A204.1 (cell line): Measurements from ENCODE around the gene LRPAP1.
"Not testable (repeated sequence)": the region's sequence is repeated elsewhere in the genome, so short reads cannot be mapped to it uniquely, and the experiment has no call there.

Experiments
- FAIRE-seq: peaks from 2 replicates; lab custom pipeline; 2012; peaks lifted over from hg19 to GRCh38; lab: Jason Lieb, UNC

The LRPAP1 gene

DNA sequence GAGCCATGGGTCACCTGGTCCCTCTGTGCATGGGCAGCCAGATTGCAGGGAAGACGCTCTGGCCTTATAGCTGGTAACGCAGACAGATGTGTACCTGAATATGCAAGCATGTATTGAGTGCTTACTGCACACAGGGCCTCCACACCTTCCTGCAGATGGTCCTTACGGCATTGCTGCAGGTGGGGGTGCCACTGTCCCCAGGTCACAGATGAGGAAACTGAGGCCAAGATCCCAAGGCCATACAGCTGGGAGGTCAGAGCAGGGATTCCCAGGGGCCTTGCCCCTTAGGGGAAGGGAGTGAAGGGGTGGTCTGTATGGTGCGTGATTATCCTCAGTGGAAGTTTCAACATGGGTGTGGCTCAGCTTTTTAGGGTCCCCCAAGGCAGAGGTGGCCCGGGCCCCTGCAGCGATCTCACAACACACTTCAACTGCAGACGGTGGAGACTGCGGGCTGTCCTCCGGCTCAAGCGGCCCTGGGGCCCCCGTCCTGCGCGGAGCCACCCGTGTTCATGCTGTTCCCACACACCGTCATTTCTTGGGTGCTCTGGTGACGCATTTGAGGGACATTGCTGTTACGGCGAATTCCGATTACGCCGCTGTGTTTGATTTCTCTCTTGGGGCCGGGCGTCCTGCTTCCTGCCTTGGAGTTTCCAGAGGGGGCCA, 61.0 kb downstream of the LRPAP1 start:
- no peak for FAIRE-seq

DNA sequence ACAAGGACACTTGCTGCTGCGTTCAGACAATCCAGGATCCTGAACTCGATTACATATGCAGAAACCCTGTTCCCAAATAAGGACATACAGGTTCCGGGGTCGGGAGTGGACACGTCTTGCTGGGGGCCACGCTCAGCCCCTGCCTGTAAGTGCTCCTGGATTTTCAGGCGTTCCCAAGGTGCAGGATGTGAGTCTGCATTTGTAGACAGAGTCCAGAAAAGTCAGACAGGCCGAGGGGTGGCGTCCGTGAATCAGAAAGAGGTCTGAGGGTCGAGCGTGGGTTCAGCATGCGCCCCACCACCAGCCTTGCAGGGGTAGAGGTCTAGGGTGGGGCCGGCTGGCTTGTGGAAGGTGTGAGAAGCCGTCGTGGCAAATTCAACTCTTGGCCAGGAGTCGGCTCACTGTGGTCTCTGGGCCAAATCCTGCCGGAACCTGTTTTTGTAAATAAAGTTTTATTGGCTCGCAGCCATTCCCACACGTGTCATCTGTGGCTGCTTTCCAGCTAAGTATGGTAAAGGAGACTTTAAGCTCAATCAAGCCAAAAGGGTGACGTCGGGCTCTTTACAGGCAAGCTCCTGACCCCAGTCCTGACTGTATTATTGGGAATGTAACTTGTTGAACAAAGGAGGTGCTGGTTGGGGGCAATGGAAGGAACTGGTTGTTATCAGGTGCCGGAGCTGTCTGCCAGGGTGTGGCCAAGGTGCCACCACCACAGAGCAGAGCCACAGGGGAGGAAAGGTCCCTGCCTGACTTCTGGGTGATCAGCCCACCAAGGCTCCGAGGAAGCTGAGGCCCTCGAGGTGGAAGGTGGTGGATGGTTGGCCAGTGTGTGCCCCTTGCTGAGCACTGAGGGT, 61.8 kb downstream of the LRPAP1 start:
- FAIRE-seq: no peak

DNA sequence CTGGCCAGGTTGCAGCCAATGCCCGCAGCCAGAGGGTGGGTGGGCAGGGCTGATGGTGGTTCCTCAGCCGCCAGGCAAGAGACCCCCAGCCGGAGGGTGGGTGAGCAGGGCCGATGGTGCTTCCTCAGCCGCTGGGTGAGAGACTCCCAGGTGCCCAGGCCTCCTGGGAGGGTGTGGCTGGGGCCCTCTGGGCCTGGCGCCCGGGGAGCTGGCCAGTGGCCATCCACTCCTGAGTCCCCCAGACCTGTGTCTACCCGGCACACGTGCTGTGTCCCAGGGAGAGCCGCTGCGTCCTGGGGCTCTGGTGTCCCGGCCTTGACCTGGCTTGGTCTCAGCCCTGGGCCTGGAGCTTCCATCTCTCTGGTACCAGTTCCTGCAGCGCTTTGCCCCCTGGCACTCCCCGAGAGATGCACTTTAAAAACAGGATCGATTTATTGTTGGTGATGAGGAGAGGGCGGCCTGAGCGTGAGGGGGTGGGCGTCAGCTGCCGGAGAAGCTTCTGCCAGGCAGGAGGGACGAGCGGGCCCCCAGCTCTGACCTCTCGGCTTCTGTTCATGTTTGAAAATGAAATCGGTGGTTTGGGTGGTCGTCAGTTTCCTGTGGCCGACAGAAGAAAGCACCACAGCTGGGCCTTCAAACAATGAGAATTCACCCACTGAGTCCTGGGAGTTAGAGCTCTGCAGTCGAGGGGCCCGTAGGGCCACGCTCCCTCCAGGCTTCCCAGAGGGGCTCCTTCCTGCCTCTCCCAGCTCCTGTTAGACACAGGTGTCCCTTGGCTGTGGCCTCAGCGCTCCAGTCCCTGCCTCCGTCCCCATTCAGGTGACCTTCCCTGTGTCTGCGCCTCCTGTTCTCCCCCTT, 62.6 kb downstream of the LRPAP1 start:
- no peak for FAIRE-seq

DNA sequence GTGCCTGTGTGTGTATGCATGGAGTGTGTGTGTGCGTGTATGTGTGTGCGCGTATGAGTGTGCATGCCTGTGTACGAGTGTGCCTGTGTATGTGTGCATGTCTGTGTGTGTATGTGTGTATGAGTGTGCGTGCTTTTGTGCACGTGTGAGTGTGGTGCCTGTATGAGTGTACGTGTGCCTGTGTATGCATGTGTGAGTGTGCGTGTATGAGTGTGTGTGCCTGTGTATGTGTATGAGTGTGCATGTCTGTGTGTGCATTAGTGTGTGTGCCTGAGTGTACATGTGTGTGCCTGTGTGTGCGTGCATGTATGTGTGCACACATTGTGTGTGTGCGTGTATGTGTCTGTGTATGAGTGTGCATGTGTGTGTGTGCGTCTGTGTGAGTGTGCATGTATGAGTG, 63.4 kb downstream of the LRPAP1 start:
- no peak for FAIRE-seq

DNA sequence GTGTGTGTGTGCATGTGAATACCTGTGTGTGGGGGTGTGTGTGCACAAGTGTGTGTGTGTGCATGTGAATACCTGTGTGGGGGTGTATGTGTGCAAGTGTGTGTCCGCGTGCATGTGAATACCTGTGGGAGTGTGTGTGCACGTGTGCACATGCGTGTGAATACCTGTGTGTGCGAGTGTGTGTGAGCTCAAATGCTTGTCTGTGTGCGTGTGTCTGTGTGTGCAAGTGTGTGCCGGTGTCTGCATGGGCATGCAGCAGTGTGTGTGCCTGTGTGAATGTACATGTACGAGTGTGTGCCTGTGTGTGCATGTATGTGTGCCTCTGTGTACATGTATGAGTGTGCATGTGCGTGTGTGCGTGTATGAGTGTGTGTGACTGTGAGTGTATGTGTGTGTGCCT, 64.1 kb downstream of the LRPAP1 start:
- no peak for FAIRE-seq

DNA sequence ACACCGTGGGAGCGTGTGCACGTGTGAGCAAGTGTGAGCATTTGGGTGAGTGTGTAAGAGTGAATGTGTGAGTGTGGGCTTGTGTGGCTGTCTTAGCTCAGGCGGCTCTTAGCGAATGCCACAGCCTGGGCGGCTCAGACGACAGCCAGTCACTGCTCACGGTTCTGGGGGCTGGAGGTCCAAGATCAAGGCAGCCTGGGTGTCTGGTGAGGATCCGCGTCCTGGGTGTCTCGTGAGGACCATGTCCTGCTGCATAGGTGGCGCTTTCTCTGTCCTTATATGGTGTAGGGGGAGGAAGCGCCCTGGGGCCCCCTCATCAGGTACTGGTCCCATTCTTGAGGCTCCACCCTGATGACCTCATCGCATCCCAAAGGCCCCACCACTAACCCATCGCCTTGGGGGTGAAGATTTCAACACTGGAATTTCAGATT, 64.6 kb downstream of the LRPAP1 start:
- FAIRE-seq: no peak

DNA sequence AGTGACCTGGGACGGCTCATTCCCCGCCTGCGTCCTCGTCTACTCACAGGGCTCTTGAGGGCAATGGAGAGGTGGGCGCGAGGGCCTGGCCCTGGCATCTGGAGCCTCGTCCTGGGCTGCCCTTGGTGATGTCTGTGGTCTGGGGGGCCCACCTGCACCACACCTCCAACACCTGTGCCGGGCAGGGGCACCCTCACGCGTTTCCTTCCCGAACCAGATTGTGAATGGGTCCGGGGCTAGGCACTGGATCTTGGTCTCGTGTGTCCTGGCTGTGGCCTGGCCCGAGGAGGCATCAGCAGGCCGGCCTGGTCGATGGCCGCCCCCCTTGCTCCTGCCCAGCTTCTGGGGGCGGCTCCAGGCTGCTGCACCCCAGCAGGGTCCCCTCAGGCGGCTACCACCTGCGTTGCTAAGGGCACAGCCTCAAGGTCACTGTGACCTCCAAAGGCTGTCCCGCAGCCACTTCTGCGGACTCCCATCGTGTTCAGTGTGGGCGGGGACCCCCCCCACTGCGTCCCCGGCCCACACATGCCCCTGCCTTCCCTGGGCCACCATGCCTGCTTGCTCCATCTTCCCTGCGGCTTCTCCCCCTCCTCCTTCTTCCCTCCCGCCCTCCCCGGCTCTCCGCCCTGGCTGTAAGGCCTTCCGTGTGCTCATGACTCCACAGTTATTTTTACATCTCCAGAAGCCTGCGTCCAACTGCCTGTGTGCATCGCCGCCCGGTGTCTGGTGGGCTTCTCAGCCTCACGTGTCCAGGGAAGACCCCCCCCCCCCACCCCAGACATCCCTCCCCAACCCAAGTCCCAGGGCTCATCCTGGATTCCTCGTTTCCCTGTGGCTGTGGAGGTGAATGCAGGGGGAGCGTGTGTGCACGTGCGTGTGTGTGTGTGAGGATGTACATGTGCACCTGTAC, 65.3 kb downstream of the LRPAP1 start:
- FAIRE-seq: no peak

DNA sequence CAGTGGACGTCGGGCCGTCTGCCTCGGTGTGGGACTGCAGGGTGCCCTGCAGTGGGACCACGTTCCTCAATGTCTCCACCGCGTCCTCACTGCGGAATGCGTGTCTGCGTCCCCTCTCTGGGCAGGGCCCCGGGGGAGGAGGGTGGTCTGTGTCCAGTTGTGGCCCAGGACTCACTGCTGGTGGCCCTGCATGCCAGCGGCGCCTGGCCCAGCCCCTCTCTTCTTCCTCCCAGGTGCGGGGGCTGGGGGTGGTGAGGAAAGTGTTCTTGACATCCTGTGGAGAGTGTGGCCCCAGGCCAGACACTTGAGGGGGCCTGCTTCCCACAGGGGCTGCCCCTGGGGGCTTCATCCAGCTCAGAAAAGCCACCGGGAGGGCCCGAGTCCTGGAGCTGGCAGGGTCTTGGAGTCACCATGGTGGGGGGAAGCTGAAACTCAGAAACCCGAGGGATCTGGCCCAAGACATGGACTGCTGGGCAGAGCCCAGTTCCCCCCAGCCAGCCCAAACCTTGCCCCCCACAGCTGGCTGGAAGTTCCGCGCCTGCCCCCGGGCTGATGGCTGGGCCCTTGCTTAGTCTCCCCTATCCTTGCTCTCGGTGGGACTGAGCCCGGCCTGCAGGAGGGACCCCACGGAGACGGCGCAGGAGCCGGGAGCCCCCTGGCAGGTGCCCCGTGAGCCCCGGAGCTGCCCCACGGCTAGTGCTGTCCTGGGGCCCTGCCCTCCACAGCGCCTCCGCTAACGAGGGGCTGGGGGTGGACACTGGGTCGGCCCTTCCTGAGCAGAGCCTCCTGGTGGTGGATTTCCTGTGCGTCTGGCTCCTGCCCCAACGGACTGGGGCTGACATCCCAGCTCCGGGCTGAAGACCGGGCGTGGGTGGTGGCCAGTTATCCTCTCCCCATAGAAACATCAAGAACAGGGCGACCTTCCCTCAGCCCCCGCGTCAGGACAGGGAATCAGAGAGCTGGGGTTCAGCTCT, 66.2 kb downstream of the LRPAP1 start:
- FAIRE-seq: no peak

DNA sequence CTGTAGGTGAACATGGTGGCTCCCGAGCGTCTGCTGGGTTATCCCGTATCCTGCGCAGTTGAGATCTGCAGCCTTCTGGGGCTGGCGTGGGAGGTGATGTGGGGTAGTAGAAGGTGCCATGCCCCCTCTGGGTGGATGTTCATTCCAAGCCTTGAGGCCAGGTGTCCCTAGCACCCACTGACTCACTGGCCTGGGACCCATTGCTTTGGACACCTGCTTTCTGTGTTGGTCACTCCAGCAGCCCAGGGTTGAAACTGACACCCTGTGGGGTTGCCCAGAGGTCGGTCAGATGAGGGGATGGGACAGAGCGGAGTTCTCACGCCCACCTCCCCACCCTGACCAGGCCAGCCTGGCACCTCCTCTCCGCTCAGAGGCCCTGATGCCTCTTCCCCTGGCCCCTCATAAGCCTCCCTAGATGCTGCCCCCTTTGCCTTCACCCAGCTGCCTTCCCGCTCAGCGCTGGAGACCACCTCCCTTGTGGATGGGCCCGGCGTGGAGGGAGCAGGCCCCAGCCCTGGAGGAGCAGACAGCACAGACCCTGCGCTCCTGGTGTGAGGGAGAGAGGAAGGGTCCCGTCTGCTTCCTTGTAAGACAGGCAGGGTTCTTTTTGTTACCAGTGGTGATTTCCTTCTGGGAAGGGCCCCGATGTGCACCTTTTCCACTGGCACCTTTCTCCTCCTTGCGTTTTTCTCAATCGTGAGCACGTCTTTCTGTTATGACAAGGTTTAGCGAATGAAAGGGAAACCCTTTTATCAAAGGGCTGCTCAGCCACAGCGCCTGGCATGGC, 67.1 kb downstream of the LRPAP1 start:
- no peak for FAIRE-seq

DNA sequence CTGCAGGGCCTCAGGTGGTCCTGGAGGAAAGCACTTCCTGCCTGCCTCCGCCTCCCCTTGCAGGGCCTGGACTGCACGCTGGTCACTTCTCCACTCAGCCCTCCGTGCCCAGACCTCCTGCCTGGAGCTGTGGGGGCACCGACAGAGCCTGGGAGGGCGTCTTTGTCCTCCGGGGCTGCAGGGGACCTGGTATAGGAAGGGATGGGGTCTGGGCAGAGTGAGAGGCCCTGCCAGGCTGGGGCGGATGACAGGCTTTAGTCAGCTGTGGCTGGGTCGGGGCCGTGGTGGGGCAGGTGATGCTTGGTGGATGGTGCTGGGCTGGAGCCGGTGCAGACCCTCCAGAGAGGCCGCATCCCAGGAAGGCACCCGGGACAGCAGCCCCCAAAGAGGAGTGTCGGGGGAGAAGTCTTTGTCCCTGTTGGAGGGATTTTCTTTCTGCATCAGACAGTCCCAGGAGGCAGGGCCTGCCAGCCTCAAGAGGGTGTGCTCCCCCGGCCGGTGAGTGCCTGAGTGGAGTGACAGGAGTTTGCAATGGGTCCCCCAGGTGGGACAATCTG, 67.8 kb downstream of the LRPAP1 start:
- FAIRE-seq: no peak

DNA sequence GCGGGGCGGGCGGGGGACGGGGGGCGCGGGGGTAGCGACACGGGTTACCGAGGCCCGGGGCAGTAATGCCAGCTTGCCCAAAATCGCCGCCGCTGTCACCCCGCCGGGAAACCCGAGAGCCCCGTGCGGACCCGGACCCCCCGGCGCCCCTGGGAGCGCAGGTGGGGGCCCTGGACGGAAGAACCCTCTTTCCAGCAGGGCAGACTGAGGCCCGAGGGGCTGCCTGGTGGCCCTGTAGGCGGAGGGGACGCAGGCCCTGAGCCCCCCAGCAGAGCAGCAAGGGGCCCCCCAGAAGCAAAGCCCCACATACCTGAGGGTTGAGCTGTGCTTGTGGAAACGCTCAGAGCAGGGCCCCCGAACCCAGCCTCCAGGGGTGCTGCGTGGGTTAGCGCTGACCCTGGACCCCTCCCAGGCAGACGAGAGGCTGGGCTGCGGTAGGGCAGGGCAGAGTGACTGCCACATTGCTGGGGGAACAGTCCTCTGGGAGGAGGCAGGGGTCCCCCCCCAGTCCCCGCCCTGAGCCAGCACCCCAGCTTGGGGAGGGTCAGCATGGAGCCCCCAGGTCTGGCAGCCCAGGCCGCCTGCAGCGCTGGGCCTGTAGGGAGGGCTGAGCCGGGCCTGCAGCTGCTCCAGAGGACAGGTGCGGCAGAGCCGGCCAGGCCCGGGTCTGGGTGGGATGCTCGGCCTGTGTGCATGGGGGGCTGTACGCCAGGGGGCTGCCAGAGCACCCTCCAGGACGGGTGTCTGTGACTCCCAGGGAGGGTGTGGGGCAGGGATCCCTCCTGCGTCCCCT, 68.5 kb downstream of the LRPAP1 start:
- FAIRE-seq: no peak

DNA sequence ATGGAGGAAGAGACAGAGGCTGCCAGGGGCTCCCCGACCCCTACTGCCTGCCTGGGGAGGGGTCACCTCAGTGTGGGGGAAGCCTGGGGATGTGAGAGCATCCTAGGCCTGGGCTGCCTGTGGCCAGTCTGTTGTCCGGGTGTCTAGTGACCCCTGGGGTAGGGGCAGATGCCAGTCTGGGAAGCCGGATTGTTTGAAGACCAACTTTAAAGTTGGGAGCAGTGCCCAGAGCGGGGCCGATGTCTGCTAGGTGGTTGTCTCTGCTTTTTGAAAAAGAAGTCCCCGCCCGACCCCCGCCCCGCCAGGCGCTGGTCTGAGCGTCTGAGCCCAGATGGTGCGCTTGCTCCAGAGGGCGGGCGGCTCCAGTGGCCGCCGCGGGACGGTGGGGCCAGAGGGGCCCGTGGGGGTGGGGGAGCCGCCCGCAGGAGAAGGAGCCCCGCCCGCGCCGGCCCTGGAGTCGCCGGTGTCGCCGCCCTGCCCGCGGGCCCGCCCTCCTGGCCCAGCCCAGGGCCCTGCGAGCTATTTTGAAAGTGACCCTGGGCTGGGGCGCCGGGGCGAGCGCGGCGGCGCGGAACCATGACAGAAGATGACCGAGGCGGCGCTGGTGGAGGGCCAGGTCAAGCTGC, 69.3 kb downstream of the LRPAP1 start, which contains the start of gene DOK7:
Gene DOK7, plus strand, starts transcription at position 517 of the 626 bp plus-strand sequence. Its CDS starts 70 bp downstream, at position 587.
- FAIRE-seq: no peak

DNA sequence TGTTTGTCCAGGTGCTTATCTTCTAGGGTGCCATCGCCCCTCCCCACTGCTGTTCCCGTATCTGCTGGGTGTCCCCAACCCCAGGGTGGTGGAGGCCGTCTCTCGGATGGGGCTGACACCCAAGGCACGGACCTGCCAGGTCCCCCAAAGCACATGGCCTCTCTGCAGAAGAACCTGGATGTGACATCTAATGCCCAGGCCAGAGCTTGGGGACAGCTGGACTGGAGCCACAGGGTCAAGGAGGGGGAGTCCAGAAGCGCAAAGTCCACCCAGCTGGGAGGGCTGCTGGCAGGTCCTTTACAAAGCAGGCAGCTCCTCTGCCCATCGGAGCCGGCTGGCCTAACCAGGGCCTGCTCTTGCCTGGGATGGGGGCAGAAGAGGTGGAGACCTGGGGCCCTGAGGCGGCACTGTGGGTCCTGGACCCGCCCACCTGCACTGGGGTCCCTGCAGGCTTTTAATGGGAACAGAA, 69.9 kb downstream of the LRPAP1 start:
- no peak for FAIRE-seq

DNA sequence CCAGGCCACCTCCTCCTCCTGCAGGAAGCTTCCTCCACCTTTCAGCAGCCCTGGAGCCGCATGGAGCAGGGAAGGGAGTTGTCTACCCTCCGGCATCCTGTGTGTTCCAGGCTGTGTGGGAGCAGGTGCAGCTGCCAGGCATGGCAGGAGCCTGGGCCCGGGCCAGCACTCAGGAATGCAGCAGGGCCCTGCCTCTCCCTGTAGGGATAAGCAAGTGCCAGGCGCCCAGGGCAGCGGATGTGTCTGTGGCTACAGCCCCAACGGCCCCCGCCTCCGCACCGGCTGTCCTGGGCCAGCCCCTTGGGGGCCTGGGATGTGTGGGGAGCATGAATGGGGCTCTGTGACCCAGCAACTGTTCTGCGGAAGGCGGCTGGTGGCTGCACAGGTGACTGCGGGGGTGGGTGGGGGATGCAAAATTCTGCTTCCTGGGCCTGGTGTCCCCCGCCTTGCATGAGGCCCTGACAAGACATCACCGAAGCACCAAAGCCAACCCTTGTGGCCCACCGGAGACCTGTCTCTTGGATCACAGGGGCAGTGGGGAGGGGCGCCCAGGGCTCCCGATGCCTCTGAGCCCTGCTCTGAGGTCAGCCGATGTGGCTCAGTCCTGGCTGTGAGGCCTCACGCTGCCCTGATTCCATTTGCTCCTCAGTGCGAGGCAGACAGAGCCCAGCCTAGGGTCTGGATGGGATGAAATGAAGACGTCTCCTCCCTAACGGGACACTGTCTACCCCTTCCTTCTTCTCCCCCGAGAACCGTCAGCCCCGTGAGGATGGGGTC, 70.5 kb downstream of the LRPAP1 start:
- FAIRE-seq: no peak

DNA sequence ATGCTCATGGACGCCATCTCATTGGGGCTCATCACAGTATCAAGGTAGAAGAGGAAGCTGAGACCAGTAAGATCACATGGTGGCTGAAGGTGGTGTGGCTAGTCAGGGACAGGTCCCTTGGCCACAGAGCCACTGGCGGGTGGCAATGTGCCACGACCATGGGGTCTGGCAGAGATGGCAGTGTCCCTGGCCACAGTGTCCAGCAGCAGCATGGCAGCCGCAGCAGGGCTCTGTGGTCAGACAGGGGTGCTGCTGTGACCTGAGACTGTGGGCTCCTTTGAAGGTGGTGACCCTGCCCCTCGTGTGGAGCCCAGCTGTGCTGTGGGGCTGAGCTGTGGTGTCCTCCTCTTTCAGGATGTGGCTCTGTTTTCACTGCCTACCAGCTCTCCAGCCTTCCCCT, 71.3 kb downstream of the LRPAP1 start:
- no peak for FAIRE-seq

DNA sequence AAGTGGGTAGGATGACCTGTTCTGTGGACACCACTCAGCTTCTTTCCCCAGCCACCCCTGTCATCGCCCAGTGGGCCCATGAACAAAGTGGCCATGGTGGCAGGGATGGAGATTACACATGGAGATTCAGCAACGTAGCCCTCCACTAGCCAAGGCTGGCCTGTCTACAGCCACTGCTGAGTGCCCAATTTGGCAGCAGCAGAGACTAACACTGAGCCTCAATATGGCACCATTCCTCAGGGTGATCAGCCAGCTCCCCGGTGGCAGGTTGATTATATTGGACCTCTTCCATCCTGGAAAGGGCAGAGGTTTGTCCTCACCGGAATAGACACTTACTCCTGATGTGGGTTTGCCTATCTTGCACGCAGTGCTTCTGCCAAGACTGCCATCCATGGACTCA, 73.1 kb downstream of the LRPAP1 start:
- FAIRE-seq: not testable (repeated sequence)

DNA sequence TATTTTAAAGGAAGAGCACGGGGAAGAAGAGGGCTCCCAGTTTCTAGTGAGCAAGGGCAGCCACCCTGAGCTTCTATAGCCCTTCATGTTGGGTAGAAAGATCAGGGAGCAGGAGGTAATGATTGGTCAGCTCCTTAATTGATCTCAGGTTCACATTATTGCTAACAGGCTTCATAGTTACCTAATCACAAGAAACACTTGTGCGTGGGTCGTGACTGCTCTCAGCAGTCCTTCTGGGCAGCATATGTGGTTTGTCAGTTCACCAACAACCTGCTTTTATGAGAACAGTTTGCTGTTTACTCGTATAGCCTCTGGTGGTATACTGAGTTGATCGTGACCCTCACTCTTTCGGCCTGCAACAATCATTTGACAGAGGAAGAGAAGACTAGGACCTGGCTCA, 73.9 kb downstream of the LRPAP1 start:
- no peak for FAIRE-seq
